Activated naive CD4-positive, alpha-beta T cell treated with anti-CD3 and anti-CD28 coated beads for 36 hours (primary cell): Measurements from ENCODE around the gene COG4. TPM values are rescaled to one million over a fixed set of nuclear protein-coding genes. Genes with fewer than 3 reads are reported as not detected.

ENCODE experiments used
- CTCF ChIA-PET: fragments of 350-600 bp; sonication (Branson Sonifier 250); formaldehyde crosslinking; loops from one replicate; lab custom pipeline; 2021; ENCODE audit warnings: antibody characterized with exemption; lab: Charles Lee
- DNase-seq: peaks from one replicate; pipeline ENCODE4 v3.0.0-alpha.2; 2020
- H3K27ac Mint-ChIP-seq: one replicate; pipeline ENCODE4 v1.8.0; 2021; ENCODE audit warnings: mild to moderate bottlenecking, mixed read lengths
- H3K27me3 Mint-ChIP-seq: one replicate; pipeline ENCODE4 v1.8.0; 2021; ENCODE audit warnings: low read depth, mixed read lengths
- H3K36me3 Mint-ChIP-seq: one replicate; pipeline ENCODE4 v1.8.0; 2021; ENCODE audit warnings: low read depth, mixed read lengths
- H3K4me1 Mint-ChIP-seq: one replicate; pipeline ENCODE4 v1.8.0; 2021; ENCODE audit warnings: low read depth, mixed read lengths
- H3K4me3 Mint-ChIP-seq: one replicate; pipeline ENCODE4 v1.8.0; 2021; ENCODE audit warnings: mild to moderate bottlenecking, moderate library complexity, mixed read lengths
- H3K9me3 Mint-ChIP-seq: one replicate; pipeline ENCODE4 v1.8.0; 2021; ENCODE audit warnings: mixed read lengths
- intact Hi-C: fragments of 100-400 bp; cut with micrococcal nuclease; formaldehyde crosslinking; loops from one replicate; pipeline ENCODE4 v1.15.1; 2023
- total RNA-seq, 2 experiments: library from RNA; stranded (reverse); gene quantifications; one replicate each; pipeline ENCODE4 v1.2.3, GENCODE V29; 2021

COG4 gene
- 10 to 100 TPM; 42.0 to 48.7 TPM for total RNA-seq

DNA sequence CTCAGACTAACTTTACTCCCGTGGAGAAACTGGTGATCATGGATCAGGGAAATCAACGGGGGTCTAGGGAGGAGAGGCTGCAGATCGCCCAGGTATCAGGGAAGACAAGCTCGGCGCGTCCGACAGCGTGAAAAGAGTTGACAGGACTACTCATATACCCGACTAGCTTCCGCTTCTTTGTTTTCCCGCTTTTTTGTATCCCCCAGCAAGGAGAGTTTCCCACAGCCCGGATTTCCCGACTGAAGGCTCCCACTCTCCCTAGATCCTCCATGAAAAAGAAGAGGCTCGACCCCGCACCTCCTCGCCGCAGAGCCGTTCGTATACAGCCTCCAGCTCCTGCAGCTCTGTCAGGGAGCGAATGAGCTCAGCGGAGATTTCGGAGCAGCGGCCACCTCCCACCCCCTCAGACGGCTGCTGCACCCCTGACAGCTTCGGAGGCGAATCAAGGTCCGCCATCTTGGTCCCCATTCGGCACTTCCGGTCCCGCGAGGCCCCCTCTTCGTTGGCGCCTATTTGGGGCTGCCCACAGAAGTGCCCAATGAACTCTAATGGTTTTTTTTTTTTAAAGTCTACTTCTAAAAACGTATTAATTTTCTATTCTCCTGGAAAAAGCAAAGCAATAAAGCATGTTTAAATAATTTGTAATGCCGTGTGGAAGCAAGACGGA lies at the start of gene COG4:
Gene COG4 (minus strand): TSS at position 479 of the 667 bp plus-strand sequence. CDS start 11 bp downstream, at position 468.
- Mint-ChIP-seq H3K27ac (peak within 1 kb of the TSS; percentile 99), H3K9me3 (no peaks in the 10 kb centered on the region), H3K4me3 (peak within 1 kb of the TSS; percentile 94), H3K4me1 (peaks cover 46% of the 10 kb centered on the region), H3K27me3 (no peaks in the 10 kb centered on the region), H3K36me3 (peaks cover 48% of the 10 kb centered on the region)
- intact Hi-C loops, result loop anchor here (1.0 to 10.0 kb wide), 10 partner anchors 47 to 268 kb away; partner anchors contain the start of genes AARS1, EXOSC6, FCSK and ST3GAL2
- peak; percentile 96 for DNase-seq
- CTCF ChIA-PET, result interaction anchor here (0.7 to 1.3 kb wide), 6 partner anchors 45 to 593 kb away, joined by 3 to 5 read pairs (median 3); no protein-coding TSS in a partner anchor

DNA sequence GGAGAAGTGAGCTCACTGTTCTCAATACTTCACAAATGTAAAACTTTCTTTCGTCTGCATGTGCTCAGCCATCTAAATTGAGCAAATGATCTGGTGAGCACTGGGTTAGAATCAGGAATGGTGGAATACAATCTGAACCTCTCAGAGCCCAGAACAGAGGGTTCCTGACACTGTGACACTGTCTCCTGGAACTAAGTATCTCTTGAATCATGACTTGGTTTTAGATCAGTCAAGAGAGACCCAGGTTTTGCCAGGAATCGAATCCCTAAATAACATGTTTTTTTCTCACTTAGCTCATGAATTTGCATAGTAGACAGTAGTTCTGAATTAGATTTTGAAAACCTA lies 49.5 kb upstream of the COG4 start:
- H3K9me3 Mint-ChIP-seq, result no peaks in the 10 kb centered on the region
- H3K4me1 Mint-ChIP-seq, result peaks cover 29% of the 10 kb centered on the region
- H3K4me3 Mint-ChIP-seq, result no peak overlapping the region
- H3K27me3 Mint-ChIP-seq, result no peaks in the 10 kb centered on the region
- CTCF ChIA-PET, result no interaction called here
- intact Hi-C loops, result no loop called here
- H3K27ac Mint-ChIP-seq, result peak overlapping the region; percentile 79
- peaks cover 59% of the 10 kb centered on the region for H3K36me3 Mint-ChIP-seq
- no peak for DNase-seq

DNA sequence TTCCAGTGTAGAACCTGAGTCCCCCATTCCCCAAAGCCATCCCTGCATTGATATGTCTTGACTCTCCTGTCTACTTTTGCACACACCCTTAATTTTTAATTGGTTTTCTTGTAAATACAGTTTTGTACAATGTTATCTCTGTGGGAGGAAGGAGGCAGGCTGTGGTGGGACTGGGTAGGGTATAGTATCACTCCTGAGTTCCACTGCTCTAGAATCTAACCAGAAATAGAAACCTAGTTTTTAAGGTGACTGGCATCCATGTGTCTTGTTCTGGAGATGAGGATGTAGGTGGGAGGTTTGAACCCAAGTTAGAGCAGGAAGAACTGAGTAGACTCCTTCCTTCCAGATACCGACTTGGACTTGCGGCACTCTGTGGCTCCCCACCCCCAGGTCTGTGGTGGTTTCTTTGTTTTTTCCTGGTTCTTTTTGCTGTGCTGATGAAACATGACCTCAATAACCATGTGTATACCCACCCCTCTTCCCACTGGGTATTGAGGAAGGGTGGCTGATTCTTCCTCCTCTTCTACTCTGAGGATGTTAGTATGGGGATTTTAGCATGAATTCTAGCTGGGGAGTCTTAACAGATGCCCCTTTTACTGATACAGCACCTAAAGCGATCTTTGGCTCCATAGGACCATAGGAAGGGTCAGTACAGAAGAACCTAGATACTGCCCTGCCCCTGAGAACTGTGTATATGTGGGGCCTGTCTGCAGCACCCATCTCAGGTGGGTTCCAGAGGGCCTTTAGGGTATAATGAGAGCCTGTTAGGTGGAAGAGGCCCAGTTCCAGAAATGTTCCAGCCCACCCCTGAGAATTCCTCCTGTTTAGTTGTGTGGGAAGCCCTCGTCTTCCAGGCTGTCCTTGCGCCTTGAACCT lies 48.9 kb upstream of the COG4 start:
- no peaks in the 10 kb centered on the region for H3K27me3 Mint-ChIP-seq
- no peaks in the 10 kb centered on the region for H3K9me3 Mint-ChIP-seq
- H3K27ac Mint-ChIP-seq, result peak overlapping the region; percentile 79
- DNase-seq, result no peak
- peaks cover 61% of the 10 kb centered on the region for H3K36me3 Mint-ChIP-seq
- no peak overlapping the region for H3K4me3 Mint-ChIP-seq
- intact Hi-C loops, result no loop called here
- CTCF ChIA-PET, result no interaction called here
- peaks cover 29% of the 10 kb centered on the region for H3K4me1 Mint-ChIP-seq

DNA sequence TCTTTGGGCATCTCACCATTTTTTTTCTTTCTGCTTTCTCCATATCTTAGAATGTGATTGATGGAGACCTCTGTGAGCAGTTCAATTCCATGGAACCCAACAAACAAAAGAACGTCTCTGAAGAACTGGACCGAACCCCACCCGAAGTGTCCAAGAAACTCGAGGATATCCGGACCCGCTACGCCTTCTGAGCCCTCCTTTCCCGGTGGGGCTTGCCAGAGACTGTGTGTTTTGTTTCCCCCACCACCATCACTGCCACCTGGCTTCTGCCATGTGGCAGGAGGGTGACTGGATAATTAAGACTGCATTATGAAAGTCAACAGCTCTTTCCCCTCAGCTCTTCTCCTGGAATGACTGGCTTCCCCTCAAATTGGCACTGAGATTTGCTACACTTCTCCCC lies 48.3 kb upstream of the COG4 start:
- no peak overlapping the region for H3K4me3 Mint-ChIP-seq
- no peak for DNase-seq
- H3K4me1 Mint-ChIP-seq, result peaks cover 29% of the 10 kb centered on the region
- H3K27ac Mint-ChIP-seq, result peak overlapping the region; percentile 79
- no peaks in the 10 kb centered on the region for H3K27me3 Mint-ChIP-seq
- intact Hi-C loops, result no loop called here
- H3K36me3 Mint-ChIP-seq, result peaks cover 66% of the 10 kb centered on the region
- CTCF ChIA-PET, result no interaction called here
- no peaks in the 10 kb centered on the region for H3K9me3 Mint-ChIP-seq

DNA sequence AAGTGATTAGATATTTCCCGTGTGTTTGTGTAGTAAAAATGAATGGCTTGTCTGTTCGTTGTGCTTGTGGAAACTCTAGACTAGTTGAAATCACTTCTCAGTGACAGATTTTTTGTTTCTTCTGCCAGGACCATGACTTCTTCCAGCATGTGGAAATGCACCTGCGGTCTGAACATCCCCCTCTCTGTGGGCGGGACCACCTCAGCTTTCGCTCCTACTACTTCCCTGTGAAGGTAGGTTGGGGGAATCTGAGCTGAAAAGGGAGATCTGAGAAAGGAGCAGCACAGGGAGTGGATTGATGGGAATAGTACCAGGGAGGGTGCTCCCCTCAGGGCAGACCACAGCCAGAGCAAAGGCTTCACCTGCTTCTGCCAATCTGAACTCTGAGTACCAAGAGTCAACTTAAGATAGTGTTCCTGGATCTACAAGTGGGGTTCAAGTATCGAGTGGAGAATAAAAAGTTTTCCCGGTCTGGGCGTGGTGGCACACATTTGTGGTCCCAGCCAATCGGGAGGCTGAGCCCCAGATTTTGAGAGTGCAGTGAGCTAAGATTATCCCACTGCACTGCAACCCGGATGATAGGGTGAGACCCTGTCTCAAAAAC lies 47.7 kb upstream of the COG4 start:
- CTCF ChIA-PET, result no interaction called here
- peaks cover 68% of the 10 kb centered on the region for H3K36me3 Mint-ChIP-seq
- peaks cover 26% of the 10 kb centered on the region for H3K4me1 Mint-ChIP-seq
- no peak overlapping the region for H3K4me3 Mint-ChIP-seq
- intact Hi-C loops, result no loop called here
- no peak for DNase-seq
- peak overlapping the region; percentile 40 for H3K27ac Mint-ChIP-seq
- H3K9me3 Mint-ChIP-seq, result no peaks in the 10 kb centered on the region
- H3K27me3 Mint-ChIP-seq, result no peaks in the 10 kb centered on the region

DNA sequence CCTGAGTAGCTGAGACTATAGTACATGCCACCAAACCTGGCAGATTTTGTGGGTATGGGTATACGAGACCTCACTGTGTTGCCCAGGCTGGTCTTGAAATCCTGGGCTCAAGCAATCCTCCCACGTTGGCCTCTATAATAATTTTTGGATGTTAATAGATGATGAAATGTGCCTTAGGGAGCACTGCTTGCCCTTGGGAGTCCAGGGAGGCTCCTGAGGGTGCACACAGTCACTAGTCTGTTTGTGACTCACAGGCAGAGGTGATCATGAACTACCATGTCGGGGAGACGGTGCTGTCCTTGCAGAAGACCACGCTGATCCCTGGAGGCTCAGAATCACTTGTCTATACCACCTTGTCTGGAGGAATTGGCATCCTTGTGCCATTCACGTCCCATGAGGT lies 46.4 kb upstream of the COG4 start:
- intact Hi-C loops, result no loop called here

DNA sequence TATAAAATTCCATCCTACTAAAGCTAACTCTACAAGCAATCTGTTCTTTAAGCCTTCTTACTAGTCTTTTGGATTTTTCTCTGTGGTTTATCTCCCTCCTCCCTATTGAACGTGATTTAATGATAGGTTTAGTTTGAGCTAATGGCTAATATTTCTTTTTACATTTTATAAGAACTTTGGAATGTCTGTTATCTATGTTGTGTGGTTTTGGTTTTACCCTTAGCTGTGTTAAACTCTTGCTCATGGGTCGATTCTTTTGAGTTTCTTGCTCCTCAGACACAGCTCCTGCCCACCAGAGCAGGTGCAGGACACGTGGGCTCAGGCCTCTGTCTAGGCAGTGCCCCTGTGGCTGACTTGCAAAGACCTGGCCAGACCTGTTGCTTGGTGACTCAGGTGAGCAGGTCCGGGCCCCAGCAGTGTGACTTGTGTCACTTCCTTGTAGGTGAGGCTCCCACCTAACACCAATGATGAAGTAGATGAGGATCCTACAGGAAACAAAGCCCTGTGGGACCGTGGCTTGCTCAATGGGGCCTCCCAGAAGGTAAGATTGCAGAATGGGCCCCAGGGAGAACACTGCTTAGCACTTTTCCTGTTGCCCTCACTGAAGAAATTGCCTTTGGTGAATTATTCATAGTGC lies 45.4 kb upstream of the COG4 start:
- DNase-seq, result no peak
- intact Hi-C loops, result no loop called here
- H3K4me1 Mint-ChIP-seq, result peaks cover 16% of the 10 kb centered on the region
- peak overlapping the region; percentile 24 for H3K27ac Mint-ChIP-seq
- no peaks in the 10 kb centered on the region for H3K27me3 Mint-ChIP-seq
- H3K36me3 Mint-ChIP-seq, result peaks cover 79% of the 10 kb centered on the region
- no peaks in the 10 kb centered on the region for H3K9me3 Mint-ChIP-seq
- CTCF ChIA-PET, result interaction anchor here (0.5 to 1.3 kb wide), 3 partner anchors 31 to 197 kb away, joined by 3 to 4 read pairs (median 3); no protein-coding TSS in a partner anchor
- no peak overlapping the region for H3K4me3 Mint-ChIP-seq

More for the DNA sequence above, 46.4 kb upstream of the COG4 start:
- DNase-seq, result no peak
- Mint-ChIP-seq H3K4me3 (no peak overlapping the region), H3K36me3 (peaks cover 76% of the 10 kb centered on the region), H3K27ac (no peak overlapping the region), H3K27me3 (no peaks in the 10 kb centered on the region), H3K9me3 (no peaks in the 10 kb centered on the region), H3K4me1 (peaks cover 20% of the 10 kb centered on the region)
- CTCF ChIA-PET, result interaction anchor here (1.3 kb wide), 1 partner anchor 84 kb away, joined by 4 read pairs; no protein-coding TSS in a partner anchor

DNA sequence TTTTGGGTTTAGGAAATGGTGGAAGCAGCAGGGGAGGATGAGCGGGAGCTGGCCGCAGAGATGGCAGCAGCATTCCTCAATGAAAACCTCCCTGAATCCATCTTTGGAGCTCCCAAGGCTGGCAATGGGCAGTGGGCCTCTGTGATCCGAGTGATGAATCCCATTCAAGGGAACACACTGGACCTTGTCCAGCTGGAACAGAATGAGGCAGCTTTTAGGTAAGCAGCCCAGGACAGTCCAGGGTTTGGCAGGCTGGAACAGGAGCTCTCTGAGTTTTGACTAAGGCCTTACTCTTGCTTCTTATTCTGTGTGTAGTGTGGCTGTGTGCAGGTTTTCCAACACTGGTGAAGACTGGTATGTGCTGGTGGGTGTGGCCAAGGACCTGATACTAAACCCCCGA lies 41.7 kb upstream of the COG4 start:
- Mint-ChIP-seq H3K9me3 (no peaks in the 10 kb centered on the region), H3K36me3 (peaks cover 73% of the 10 kb centered on the region), H3K27ac (peak overlapping the region; percentile 41), H3K4me1 (peaks cover 3% of the 10 kb centered on the region), H3K4me3 (no peak overlapping the region), H3K27me3 (no peaks in the 10 kb centered on the region)
- no peak for DNase-seq
- CTCF ChIA-PET, result interaction anchor here (0.5 to 1.7 kb wide), 3 partner anchors 88 to 1318 kb away, joined by 3 to 4 read pairs (median 3); no protein-coding TSS in a partner anchor
- intact Hi-C loops, result no loop called here

DNA sequence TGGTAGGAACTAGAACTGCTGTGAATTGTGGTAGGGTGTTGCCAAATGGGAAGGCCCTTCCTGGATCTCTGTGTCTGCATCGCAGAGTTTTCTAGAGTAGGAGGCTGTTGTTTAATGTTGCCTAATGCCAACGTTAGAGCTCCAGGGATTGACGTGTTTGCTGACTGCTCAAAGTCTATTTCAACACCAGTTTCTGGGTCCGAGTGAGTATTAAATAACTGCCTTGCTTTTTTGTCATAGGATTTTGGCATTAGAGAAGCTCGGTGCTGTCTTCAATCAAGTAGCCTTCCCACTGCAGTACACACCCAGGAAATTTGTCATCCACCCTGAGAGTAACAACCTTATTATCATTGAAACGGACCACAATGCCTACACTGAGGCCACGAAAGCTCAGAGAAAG lies 40.3 kb upstream of the COG4 start:
- Mint-ChIP-seq H3K27me3 (no peaks in the 10 kb centered on the region), H3K9me3 (no peaks in the 10 kb centered on the region), H3K27ac (no peak overlapping the region), H3K4me1 (no peaks in the 10 kb centered on the region), H3K4me3 (no peak overlapping the region), H3K36me3 (peaks cover 63% of the 10 kb centered on the region)
- intact Hi-C loops, result loop anchor here (5.0 kb wide), 1 partner anchor 36 kb away; no protein-coding TSS in a partner anchor
- DNase-seq, result no peak
- CTCF ChIA-PET, result interaction anchor here (1.5 kb wide), 1 partner anchor 13 kb away, joined by 3 read pairs; no protein-coding TSS in a partner anchor

DNA sequence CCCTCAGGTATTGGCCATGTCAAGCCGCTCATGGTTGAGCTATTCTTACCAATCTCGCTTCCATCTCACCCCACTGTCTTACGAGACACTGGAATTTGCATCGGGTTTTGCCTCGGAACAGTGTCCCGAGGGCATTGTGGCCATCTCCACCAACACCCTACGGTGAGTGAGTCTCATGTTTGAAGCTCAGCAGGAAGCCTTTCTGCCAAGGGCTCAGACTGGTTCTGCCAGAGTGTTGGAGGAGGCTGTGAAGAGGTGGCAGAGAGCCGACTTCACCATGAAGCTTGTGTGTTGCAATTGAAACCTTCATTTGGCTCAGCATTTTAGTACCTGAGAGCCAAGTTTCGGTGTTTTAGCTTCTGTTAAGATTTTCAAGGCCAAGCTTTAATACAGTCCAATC lies 38.3 kb upstream of the COG4 start:
- Mint-ChIP-seq H3K27ac (peak overlapping the region; percentile 2), H3K9me3 (no peaks in the 10 kb centered on the region), H3K36me3 (peaks cover 63% of the 10 kb centered on the region), H3K27me3 (no peaks in the 10 kb centered on the region), H3K4me1 (peaks cover 3% of the 10 kb centered on the region), H3K4me3 (no peak overlapping the region)
- intact Hi-C loops, result loop anchor here (5.0 kb wide), 1 partner anchor 34 kb away; no protein-coding TSS in a partner anchor
- DNase-seq, result no peak
- CTCF ChIA-PET, result interaction anchor here (0.6 kb wide), 1 partner anchor 123 kb away, joined by 3 read pairs; no protein-coding TSS in a partner anchor

DNA sequence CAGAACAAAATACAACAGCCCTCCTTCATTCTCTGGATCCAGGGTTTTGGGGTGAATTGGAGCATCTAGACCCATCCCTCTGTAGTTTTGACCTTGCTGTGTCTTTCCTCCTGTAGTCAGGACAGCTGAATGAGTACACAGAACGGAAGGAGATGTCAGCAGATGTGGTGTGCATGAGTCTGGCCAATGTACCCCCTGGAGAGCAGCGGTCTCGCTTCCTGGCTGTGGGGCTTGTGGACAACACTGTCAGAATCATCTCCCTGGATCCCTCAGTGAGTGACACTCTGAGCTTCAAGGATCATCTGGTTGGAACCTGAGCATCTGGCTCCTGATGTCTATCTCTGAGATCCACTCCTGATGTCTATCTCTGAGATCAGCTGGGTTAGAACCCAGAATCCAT lies 32.7 kb upstream of the COG4 start:
- intact Hi-C loops, result no loop called here
- Mint-ChIP-seq H3K9me3 (no peaks in the 10 kb centered on the region), H3K4me3 (no peak overlapping the region), H3K36me3 (peaks cover 66% of the 10 kb centered on the region), H3K27ac (no peak overlapping the region), H3K4me1 (peaks cover 8% of the 10 kb centered on the region), H3K27me3 (no peaks in the 10 kb centered on the region)
- DNase-seq, result no peak
- CTCF ChIA-PET, result no interaction called here
